Measurements from ENCODE around the gene TTF1. TPM values are rescaled to one million over a fixed set of nuclear protein-coding genes. Genes with fewer than 3 reads are reported as not detected.

TTF1 gene
- total and polyA plus RNA-seq, 9 of the 15 experiments (the other 6 are each of a cell fraction or from before 2014, with no cell fraction given) = 9.0 to 18.5 (median 15.8) TPM

DNA sequence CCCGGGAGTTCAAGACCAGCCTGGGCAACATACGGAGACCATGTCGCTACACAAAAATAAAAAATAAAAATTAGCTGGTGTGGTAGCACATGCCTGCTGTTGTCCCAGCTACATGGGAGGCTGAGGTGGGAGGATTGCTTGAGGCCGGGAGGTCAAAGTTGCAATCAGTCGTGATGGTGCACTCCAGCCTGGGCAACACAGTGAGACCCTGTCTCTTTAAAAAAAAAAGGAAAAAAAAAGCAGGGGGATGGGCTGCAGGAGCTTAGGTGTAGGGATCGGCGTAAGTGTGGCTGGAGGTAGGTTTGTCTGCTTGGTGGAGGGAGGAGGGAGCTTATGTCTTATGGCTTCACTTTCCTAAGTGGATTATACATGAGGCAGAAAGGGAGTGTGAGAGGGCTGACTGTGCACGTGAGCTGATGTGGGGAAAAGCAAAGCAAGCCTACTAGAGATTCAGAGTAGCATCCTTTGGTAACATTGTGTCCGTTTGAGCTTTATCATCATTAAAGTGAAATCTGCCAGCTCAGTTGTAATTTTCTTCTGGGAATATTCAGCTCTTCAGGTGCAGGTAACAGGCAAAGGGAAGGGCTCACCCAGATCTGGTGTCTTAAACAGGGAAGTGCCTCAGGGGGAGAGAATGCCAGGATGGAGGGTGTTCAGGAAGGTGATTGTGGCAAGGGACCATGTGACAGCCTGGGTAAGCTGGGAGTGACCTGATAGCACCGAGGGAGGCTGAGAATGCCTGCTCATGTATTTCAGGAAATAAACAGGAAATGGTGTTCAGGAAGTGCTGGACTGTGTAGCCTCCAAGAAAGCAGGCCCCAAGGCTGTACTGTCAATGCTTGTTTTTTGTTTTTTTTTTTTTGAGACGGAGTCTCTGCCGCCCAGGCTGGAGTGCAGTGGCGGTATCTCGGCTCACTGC lies 34.2 kb downstream of the TTF1 start (continued):
- TF ChIP-seq, protein P1, sequence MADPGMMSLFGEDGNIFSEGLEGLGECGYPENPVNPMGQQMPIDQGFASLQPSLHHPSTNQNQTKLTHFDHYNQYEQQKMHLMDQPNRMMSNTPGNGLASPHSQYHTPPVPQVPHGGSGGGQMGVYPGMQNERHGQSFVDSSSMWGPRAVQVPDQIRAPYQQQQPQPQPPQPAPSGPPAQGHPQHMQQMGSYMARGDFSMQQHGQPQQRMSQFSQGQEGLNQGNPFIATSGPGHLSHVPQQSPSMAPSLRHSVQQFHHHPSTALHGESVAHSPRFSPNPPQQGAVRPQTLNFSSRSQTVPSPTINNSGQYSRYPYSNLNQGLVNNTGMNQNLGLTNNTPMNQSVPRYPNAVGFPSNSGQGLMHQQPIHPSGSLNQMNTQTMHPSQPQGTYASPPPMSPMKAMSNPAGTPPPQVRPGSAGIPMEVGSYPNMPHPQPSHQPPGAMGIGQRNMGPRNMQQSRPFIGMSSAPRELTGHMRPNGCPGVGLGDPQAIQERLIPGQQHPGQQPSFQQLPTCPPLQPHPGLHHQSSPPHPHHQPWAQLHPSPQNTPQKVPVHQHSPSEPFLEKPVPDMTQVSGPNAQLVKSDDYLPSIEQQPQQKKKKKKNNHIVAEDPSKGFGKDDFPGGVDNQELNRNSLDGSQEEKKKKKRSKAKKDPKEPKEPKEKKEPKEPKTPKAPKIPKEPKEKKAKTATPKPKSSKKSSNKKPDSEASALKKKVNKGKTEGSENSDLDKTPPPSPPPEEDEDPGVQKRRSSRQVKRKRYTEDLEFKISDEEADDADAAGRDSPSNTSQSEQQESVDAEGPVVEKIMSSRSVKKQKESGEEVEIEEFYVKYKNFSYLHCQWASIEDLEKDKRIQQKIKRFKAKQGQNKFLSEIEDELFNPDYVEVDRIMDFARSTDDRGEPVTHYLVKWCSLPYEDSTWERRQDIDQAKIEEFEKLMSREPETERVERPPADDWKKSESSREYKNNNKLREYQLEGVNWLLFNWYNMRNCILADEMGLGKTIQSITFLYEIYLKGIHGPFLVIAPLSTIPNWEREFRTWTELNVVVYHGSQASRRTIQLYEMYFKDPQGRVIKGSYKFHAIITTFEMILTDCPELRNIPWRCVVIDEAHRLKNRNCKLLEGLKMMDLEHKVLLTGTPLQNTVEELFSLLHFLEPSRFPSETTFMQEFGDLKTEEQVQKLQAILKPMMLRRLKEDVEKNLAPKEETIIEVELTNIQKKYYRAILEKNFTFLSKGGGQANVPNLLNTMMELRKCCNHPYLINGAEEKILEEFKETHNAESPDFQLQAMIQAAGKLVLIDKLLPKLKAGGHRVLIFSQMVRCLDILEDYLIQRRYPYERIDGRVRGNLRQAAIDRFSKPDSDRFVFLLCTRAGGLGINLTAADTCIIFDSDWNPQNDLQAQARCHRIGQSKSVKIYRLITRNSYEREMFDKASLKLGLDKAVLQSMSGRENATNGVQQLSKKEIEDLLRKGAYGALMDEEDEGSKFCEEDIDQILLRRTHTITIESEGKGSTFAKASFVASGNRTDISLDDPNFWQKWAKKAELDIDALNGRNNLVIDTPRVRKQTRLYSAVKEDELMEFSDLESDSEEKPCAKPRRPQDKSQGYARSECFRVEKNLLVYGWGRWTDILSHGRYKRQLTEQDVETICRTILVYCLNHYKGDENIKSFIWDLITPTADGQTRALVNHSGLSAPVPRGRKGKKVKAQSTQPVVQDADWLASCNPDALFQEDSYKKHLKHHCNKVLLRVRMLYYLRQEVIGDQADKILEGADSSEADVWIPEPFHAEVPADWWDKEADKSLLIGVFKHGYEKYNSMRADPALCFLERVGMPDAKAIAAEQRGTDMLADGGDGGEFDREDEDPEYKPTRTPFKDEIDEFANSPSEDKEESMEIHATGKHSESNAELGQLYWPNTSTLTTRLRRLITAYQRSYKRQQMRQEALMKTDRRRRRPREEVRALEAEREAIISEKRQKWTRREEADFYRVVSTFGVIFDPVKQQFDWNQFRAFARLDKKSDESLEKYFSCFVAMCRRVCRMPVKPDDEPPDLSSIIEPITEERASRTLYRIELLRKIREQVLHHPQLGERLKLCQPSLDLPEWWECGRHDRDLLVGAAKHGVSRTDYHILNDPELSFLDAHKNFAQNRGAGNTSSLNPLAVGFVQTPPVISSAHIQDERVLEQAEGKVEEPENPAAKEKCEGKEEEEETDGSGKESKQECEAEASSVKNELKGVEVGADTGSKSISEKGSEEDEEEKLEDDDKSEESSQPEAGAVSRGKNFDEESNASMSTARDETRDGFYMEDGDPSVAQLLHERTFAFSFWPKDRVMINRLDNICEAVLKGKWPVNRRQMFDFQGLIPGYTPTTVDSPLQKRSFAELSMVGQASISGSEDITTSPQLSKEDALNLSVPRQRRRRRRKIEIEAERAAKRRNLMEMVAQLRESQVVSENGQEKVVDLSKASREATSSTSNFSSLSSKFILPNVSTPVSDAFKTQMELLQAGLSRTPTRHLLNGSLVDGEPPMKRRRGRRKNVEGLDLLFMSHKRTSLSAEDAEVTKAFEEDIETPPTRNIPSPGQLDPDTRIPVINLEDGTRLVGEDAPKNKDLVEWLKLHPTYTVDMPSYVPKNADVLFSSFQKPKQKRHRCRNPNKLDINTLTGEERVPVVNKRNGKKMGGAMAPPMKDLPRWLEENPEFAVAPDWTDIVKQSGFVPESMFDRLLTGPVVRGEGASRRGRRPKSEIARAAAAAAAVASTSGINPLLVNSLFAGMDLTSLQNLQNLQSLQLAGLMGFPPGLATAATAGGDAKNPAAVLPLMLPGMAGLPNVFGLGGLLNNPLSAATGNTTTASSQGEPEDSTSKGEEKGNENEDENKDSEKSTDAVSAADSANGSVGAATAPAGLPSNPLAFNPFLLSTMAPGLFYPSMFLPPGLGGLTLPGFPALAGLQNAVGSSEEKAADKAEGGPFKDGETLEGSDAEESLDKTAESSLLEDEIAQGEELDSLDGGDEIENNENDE (IDR thresholded peaks at IDR 0.05; ENCODE audit: low read depth, low read length) = no peak
- TF ChIP-seq ZNF57 (CRISPR knock-in tag; IDR thresholded peaks at IDR 0.05) = no peak
- TF ChIP-seq CBFA2T2 (conservative IDR thresholded peaks at IDR 0.05) = no peak
- TF ChIP-seq RAD51 (IDR thresholded peaks at IDR 0.05; ENCODE audit: borderline replicate concordance, low read depth) = peak; percentile 56; the same call in 1 of the 2 replicates
- no peak for TF ChIP-seq PHB (CRISPR knock-in tag; IDR thresholded peaks at IDR 0.05)
- no peak for TF ChIP-seq RBBP5 (IDR thresholded peaks at IDR 0.05; ENCODE audit: borderline replicate concordance, insufficient read depth, low read length, poor library complexity, severe bottlenecking)
- TF ChIP-seq HEY1 (CRISPR knock-in tag; IDR thresholded peaks at IDR 0.05; ENCODE audit: borderline replicate concordance) = no peak
- TF ChIP-seq TRIM24 (IDR thresholded peaks at IDR 0.05) = no peak
- TF ChIP-seq ZNF121 (CRISPR knock-in tag; conservative IDR thresholded peaks at IDR 0.05) = peak; percentile 60
- peak; percentile 89 for TF ChIP-seq PHF20 (IDR thresholded peaks at IDR 0.05; ENCODE audit: partially characterized antibody)
- no peak for TF ChIP-seq CBX8 (IDR thresholded peaks at IDR 0.05; ENCODE audit: borderline replicate concordance, extremely low read depth, low read depth, low read length, poor library complexity, severe bottlenecking)
- no peak for TF ChIP-seq PHF8 (IDR thresholded peaks at IDR 0.05; ENCODE audit: borderline replicate concordance, low read length)
- no peak for TF ChIP-seq HOXB6 (CRISPR knock-in tag; IDR thresholded peaks at IDR 0.05; ENCODE audit: borderline replicate concordance)
- TF ChIP-seq, protein P2, sequence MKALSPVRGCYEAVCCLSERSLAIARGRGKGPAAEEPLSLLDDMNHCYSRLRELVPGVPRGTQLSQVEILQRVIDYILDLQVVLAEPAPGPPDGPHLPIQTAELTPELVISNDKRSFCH (CRISPR knock-in tag; IDR thresholded peaks at IDR 0.05) = no peak
- TF ChIP-seq, protein P2 (tag; IDR thresholded peaks at IDR 0.05) = no peak

Data from K562 (cell line).